ENCODE data around the gene AOAH.

The AOAH gene

GRCh38 chr7:36602934-36603887 is 121.1 kb downstream of the AOAH start:
- TF ChIP-seq EZH2 (optimal IDR thresholded peaks at IDR 0.05; ENCODE audit: low read depth, low read length), result no peak
- TF ChIP-seq EZH2phosphoT487 (IDR thresholded peaks at IDR 0.05; ENCODE audit: low read length), result no peak
- TF ChIP-seq CTCF (IDR thresholded peaks at IDR 0.05; ENCODE audit: low read length), result no peak
- no peak overlapping the region for H3K4me3 ChIP-seq (ENCODE audit: low read length)
- no peak overlapping the region for H3K9ac ChIP-seq (ENCODE audit: low read length)
- no peak overlapping the region for H2AFZ ChIP-seq (ENCODE audit: low read length)
- H4K20me1 ChIP-seq (ENCODE audit: insufficient read depth, low read length), result no peaks in the 10 kb centered on the region
- no peak overlapping the region for H3K4me2 ChIP-seq (ENCODE audit: low read depth, low read length)
- no peaks in the 10 kb centered on the region for H3K27me3 ChIP-seq (replicated peaks; ENCODE audit: insufficient read depth, low read length)
- H3K4me1 ChIP-seq (ENCODE audit: low read length), result no peaks in the 10 kb centered on the region
- H3F3A ChIP-seq (ENCODE audit: insufficient read depth, low read length), result no peaks in the 10 kb centered on the region
- no peaks in the 10 kb centered on the region for H3K36me3 ChIP-seq (replicated peaks; ENCODE audit: insufficient read depth, low read length)
- no peak for DNase-seq
- no peaks in the 10 kb centered on the region for H3K79me2 ChIP-seq (ENCODE audit: low read length)
- H3K9me3 ChIP-seq (replicated peaks; ENCODE audit: insufficient read depth, low read length), result no peaks in the 10 kb centered on the region
- no peaks in the 10 kb centered on the region for H3K9me2 ChIP-seq (replicated peaks; ENCODE audit: insufficient read depth, low read length)
- H3K27ac ChIP-seq (ENCODE audit: low read length), result no peak overlapping the region

- H3K9ac ChIP-seq (ENCODE audit: low read length), result no peak overlapping the region
- H3F3A ChIP-seq (ENCODE audit: insufficient read depth, low read length), result no peaks in the 10 kb centered on the region
- no peak overlapping the region for H3K27ac ChIP-seq (ENCODE audit: low read length)
- no peak overlapping the region for H3K4me2 ChIP-seq (ENCODE audit: low read depth, low read length)
- no peaks in the 10 kb centered on the region for H3K4me1 ChIP-seq (ENCODE audit: low read length)
- no peaks in the 10 kb centered on the region for H3K79me2 ChIP-seq (ENCODE audit: low read length)
- no peak overlapping the region for H2AFZ ChIP-seq (ENCODE audit: low read length)
- H3K27me3 ChIP-seq (replicated peaks; ENCODE audit: insufficient read depth, low read length), result no peaks in the 10 kb centered on the region
- DNase-seq, result no peak
- no peak overlapping the region for H3K4me3 ChIP-seq (ENCODE audit: low read length)
- H3K9me3 ChIP-seq (replicated peaks; ENCODE audit: insufficient read depth, low read length), result no peaks in the 10 kb centered on the region
- H3K9me2 ChIP-seq (replicated peaks; ENCODE audit: insufficient read depth, low read length), result no peaks in the 10 kb centered on the region
- no peaks in the 10 kb centered on the region for H3K36me3 ChIP-seq (replicated peaks; ENCODE audit: insufficient read depth, low read length)
- TF ChIP-seq CTCF (IDR thresholded peaks at IDR 0.05; ENCODE audit: low read length) (no peak), EZH2 (optimal IDR thresholded peaks at IDR 0.05; ENCODE audit: low read depth, low read length) (no peak), EZH2phosphoT487 (IDR thresholded peaks at IDR 0.05; ENCODE audit: low read length) (no peak)
- H4K20me1 ChIP-seq (ENCODE audit: insufficient read depth, low read length), result no peaks in the 10 kb centered on the region
These were observed 121.8 kb downstream of the AOAH start for GRCh38 chr7:36602511-36602910.

- H3K4me3 ChIP-seq (ENCODE audit: low read length), result no peak overlapping the region
- H3K27ac ChIP-seq (ENCODE audit: low read length), result no peak overlapping the region
- no peaks in the 10 kb centered on the region for H3K79me2 ChIP-seq (ENCODE audit: low read length)
- TF ChIP-seq CTCF (IDR thresholded peaks at IDR 0.05; ENCODE audit: low read length), result no peak
- TF ChIP-seq EZH2phosphoT487 (IDR thresholded peaks at IDR 0.05; ENCODE audit: low read length), result no peak
- TF ChIP-seq EZH2 (optimal IDR thresholded peaks at IDR 0.05; ENCODE audit: low read depth, low read length), result no peak
- no peaks in the 10 kb centered on the region for H3F3A ChIP-seq (ENCODE audit: insufficient read depth, low read length)
- no peak overlapping the region for H3K4me2 ChIP-seq (ENCODE audit: low read depth, low read length)
- DNase-seq, result no peak
- no peaks in the 10 kb centered on the region for H3K4me1 ChIP-seq (ENCODE audit: low read length)
- H4K20me1 ChIP-seq (ENCODE audit: insufficient read depth, low read length), result no peaks in the 10 kb centered on the region
- no peaks in the 10 kb centered on the region for H3K9me3 ChIP-seq (replicated peaks; ENCODE audit: insufficient read depth, low read length)
- no peak overlapping the region for H2AFZ ChIP-seq (ENCODE audit: low read length)
- no peak overlapping the region for H3K9ac ChIP-seq (ENCODE audit: low read length)
- no peaks in the 10 kb centered on the region for H3K9me2 ChIP-seq (replicated peaks; ENCODE audit: insufficient read depth, low read length)
- H3K36me3 ChIP-seq (replicated peaks; ENCODE audit: insufficient read depth, low read length), result no peaks in the 10 kb centered on the region
- no peaks in the 10 kb centered on the region for H3K27me3 ChIP-seq (replicated peaks; ENCODE audit: insufficient read depth, low read length)
These were observed 122.7 kb downstream of the AOAH start for GRCh38 chr7:36601601-36602000.
